ENCODE data around the gene DAGLB.
A peak's percentile ranks its signal among the peaks of the same experiment; 100 is the strongest.

- TF ChIP-seq CTCF (IDR thresholded peaks at IDR 0.05 in 8 of 11, conservative IDR thresholded peaks at IDR 0.05 in 3 of 11) (no peak), POLR2A (IDR thresholded peaks at IDR 0.05) (no peak), POLR2AphosphoS5 (IDR thresholded peaks at IDR 0.05) (peak in 1 of 3 donors; percentile 63)
These were observed 48.8 kb downstream of the DAGLB start for GRCh38 chr7:6398943-6399342.
